ENCODE results near the gene TOP1.
A peak's percentile ranks its signal among the peaks of the same experiment; 100 is the strongest.

TOP1 gene

GRCh38 chr20:41004531-41005360 is 23.9 kb upstream of the TOP1 start:
- no peak for DNase-seq

- no peak for DNase-seq
These were observed 23.3 kb upstream of the TOP1 start for GRCh38 chr20:41005361-41005729.

GRCh38 chr20:41006126-41006935 is 22.3 kb upstream of the TOP1 start:
- DNase-seq: no peak

GRCh38 chr20:41006936-41007474 is 21.6 kb upstream of the TOP1 start:
- no peak for DNase-seq

- no peak for DNase-seq
These were observed 21.1 kb upstream of the TOP1 start for GRCh38 chr20:41007481-41007880.

- no peak for DNase-seq
These were observed 18.7 kb upstream of the TOP1 start for GRCh38 chr20:41009946-41010345.

- no peak for DNase-seq
These were observed 17.0 kb upstream of the TOP1 start for GRCh38 chr20:41011551-41012067.

- no peak for DNase-seq
These were observed 14.0 kb upstream of the TOP1 start for GRCh38 chr20:41014561-41015088.

- DNase-seq: no peak
These were observed 11.1 kb upstream of the TOP1 start for GRCh38 chr20:41017448-41018042.

- DNase-seq: no peak
These were observed 10.5 kb upstream of the TOP1 start for GRCh38 chr20:41018153-41018552.

- no peak for DNase-seq
These were observed 5.1 kb upstream of the TOP1 start for GRCh38 chr20:41023549-41023948.

GRCh38 chr20:41027366-41027765 is 1.3 kb upstream of the TOP1 start:
- no peak for DNase-seq

- no peak for DNase-seq
These were observed 707 bp upstream of the TOP1 start for GRCh38 chr20:41027872-41028358.

GRCh38 chr20:41029150-41029901 is 704 bp downstream of the TOP1 start:
- DNase-seq: peak; percentile 24

- no peak for DNase-seq
These were observed 1.4 kb downstream of the TOP1 start for GRCh38 chr20:41030061-41030460.

GRCh38 chr20:41030531-41031242 is 2.1 kb downstream of the TOP1 start:
- no peak for DNase-seq

GRCh38 chr20:41031243-41031619 is 2.6 kb downstream of the TOP1 start:
- no peak for DNase-seq

- DNase-seq: no peak
These were observed 3.6 kb downstream of the TOP1 start for GRCh38 chr20:41032271-41032670.

GRCh38 chr20:41034239-41034638 is 5.6 kb downstream of the TOP1 start:
- DNase-seq: no peak

- no peak for DNase-seq
These were observed 6.6 kb downstream of the TOP1 start for GRCh38 chr20:41035207-41035606.

GRCh38 chr20:41037179-41037578 is 8.6 kb downstream of the TOP1 start:
- no peak for DNase-seq
